DOHH2 (cell line): Measurements from ENCODE around the gene ZBTB16.

Source experiments
- H3F3A ChIP-seq: fragments of 200-600 bp; sonication (generic), shearing (Covaris generic); 2 replicates; pipeline ENCODE4 v1.6.0; 2016; ENCODE audit warnings: antibody characterized with exemption, mild to moderate bottlenecking; ENCODE audit not compliant: control insufficient read depth, insufficient read depth
- H3K27ac ChIP-seq: fragments of 200-600 bp; sonication (generic); 2 replicates; pipeline ENCODE4 v1.5.1; 2014; ENCODE audit warnings: low read depth, mild to moderate bottlenecking, low read length, moderate library complexity
- H3K27me3 ChIP-seq: fragments of 200-600 bp; sonication (generic); 2 replicates; pipeline ENCODE4 v1.6.1; 2014; ENCODE audit warnings: mild to moderate bottlenecking, low read length, mixed read lengths; ENCODE audit not compliant: control insufficient read depth
- H3K36me3 ChIP-seq: fragments of 200-600 bp; sonication (generic); 2 replicates; pipeline ENCODE4 v1.6.1; 2014; ENCODE audit warnings: mild to moderate bottlenecking, low read length, moderate library complexity, mixed read lengths; ENCODE audit not compliant: control insufficient read depth
- H3K4me1 ChIP-seq: fragments of 200-600 bp; sonication (generic); 2 replicates; pipeline ENCODE4 v1.6.1; 2014; ENCODE audit warnings: mild to moderate bottlenecking, low read length, mixed read lengths; ENCODE audit not compliant: control insufficient read depth
- H3K4me2 ChIP-seq: fragments of 200-600 bp; sonication (generic); 2 replicates; pipeline ENCODE4 v1.6.0; 2014; ENCODE audit warnings: mild to moderate bottlenecking, low read length, moderate library complexity
- H3K4me3 ChIP-seq: fragments of 200-600 bp; sonication (generic); 2 replicates; pipeline ENCODE4 v1.5.1; 2014; ENCODE audit warnings: mild to moderate bottlenecking, low read length, mixed read lengths
- H3K79me2 ChIP-seq: fragments of 200-600 bp; sonication (generic); 2 replicates; pipeline ENCODE4 v1.6.1; 2014; ENCODE audit warnings: mild to moderate bottlenecking, low read length, mixed read lengths; ENCODE audit not compliant: control insufficient read depth
- H3K9me2 ChIP-seq: fragments of 200-600 bp; sonication (generic); replicated peaks from 2 replicates; pipeline ENCODE4 v1.6.1; 2014; ENCODE audit warnings: mild to moderate bottlenecking, low read length, mixed read lengths; ENCODE audit not compliant: control insufficient read depth
- H3K9me3 ChIP-seq: fragments of 200-600 bp; sonication (generic); 2 replicates; pipeline ENCODE4 v1.6.1; 2014; ENCODE audit warnings: antibody characterized with exemption, low read length, mixed read lengths; ENCODE audit not compliant: control insufficient read depth, insufficient read depth
- H4K20me1 ChIP-seq: fragments of 200-600 bp; sonication (generic); 2 replicates; pipeline ENCODE4 v1.6.0; 2014; ENCODE audit warnings: low read depth, mild to moderate bottlenecking, antibody characterized with exemption, low read length, moderate library complexity; ENCODE audit not compliant: control insufficient read depth, insufficient read depth
- EZH2phosphoT487 ChIP-seq: fragments of 200-600 bp; sonication (generic); IDR thresholded peaks from 2 replicates; pipeline ENCODE4 v1.6.1; 2017; ENCODE audit warnings: borderline replicate concordance, mild to moderate bottlenecking, antibody characterized with exemption, low read length, moderate library complexity, mixed read lengths
- TF ChIP-seq, protein P1 (sequence below): fragments of 200-600 bp; sonication (generic); IDR thresholded peaks from one replicate; pipeline ENCODE4 v1.5.1; 2014; ENCODE audit warnings: antibody characterized with exemption, mild to moderate bottlenecking, low read depth, low read length; ENCODE audit not compliant: poor library complexity, severe bottlenecking

ZBTB16 gene

DNA sequence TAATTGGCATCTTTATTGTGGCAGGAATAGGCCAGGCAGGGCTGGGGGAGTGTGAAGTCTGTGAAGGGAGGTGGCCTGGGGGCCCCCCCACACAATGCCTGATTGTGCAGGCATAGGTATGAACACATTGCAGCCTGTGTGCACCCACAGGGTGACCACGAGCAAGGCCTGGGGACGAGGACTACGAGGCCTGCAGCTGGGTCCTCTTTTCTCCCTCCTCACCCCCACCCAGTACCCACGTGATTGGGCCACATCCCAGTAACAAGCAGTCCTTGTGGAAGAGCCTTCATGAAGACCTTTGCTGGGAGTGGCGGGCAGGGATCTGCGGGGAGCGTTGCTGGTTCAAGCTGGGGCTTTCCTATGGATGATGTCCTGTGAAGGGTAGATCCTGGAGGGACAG is 29.3 kb downstream of the ZBTB16 start:
- Histone ChIP-seq H3K4me3 (no peak overlapping the region), H3K27me3 (peaks cover 8% of the 10 kb centered on the region), H4K20me1 (no peaks in the 10 kb centered on the region), H3K36me3 (no peaks in the 10 kb centered on the region), H3K4me2 (no peak overlapping the region), H3K4me1 (no peaks in the 10 kb centered on the region), H3K9me3 (no peaks in the 10 kb centered on the region), H3F3A (no peaks in the 10 kb centered on the region), H3K27ac (no peak overlapping the region), H3K79me2 (no peaks in the 10 kb centered on the region), H3K9me2 (no peaks in the 10 kb centered on the region)
- no peak for TF ChIP-seq EZH2phosphoT487
- TF ChIP-seq, protein P1, sequence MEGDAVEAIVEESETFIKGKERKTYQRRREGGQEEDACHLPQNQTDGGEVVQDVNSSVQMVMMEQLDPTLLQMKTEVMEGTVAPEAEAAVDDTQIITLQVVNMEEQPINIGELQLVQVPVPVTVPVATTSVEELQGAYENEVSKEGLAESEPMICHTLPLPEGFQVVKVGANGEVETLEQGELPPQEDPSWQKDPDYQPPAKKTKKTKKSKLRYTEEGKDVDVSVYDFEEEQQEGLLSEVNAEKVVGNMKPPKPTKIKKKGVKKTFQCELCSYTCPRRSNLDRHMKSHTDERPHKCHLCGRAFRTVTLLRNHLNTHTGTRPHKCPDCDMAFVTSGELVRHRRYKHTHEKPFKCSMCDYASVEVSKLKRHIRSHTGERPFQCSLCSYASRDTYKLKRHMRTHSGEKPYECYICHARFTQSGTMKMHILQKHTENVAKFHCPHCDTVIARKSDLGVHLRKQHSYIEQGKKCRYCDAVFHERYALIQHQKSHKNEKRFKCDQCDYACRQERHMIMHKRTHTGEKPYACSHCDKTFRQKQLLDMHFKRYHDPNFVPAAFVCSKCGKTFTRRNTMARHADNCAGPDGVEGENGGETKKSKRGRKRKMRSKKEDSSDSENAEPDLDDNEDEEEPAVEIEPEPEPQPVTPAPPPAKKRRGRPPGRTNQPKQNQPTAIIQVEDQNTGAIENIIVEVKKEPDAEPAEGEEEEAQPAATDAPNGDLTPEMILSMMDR, result no peak

DNA sequence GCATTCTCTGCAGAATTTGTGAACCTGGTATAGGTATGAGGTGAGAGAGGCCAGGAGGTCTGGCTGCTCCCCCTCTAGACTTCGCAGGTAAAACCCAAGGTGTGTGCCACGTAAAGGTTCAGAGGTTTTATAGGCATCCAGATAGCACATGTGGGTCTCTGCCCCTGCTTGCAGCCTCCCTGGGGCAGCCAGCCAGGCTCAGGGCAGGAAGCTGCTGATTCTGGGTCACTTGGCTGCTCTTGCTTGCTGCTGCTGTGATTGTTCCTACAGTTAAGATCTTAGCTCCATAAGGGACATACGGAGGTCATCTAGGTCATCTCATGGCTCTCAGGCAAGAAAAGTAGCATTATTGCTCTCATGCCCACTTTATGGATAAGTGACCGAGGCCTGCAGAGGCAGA is 30.2 kb downstream of the ZBTB16 start:
- Histone ChIP-seq H3K27ac (no peak overlapping the region), H3K27me3 (peaks cover 3% of the 10 kb centered on the region; the same call in 1 of the 2 replicates), H3K4me1 (no peaks in the 10 kb centered on the region), H3K4me3 (no peak overlapping the region), H3K9me3 (no peaks in the 10 kb centered on the region), H3F3A (no peaks in the 10 kb centered on the region), H3K79me2 (no peaks in the 10 kb centered on the region), H3K36me3 (no peaks in the 10 kb centered on the region), H3K9me2 (no peaks in the 10 kb centered on the region), H3K4me2 (no peak overlapping the region), H4K20me1 (no peaks in the 10 kb centered on the region)
- TF ChIP-seq EZH2phosphoT487, result no peak
- TF ChIP-seq, protein P1, result no peak

DNA sequence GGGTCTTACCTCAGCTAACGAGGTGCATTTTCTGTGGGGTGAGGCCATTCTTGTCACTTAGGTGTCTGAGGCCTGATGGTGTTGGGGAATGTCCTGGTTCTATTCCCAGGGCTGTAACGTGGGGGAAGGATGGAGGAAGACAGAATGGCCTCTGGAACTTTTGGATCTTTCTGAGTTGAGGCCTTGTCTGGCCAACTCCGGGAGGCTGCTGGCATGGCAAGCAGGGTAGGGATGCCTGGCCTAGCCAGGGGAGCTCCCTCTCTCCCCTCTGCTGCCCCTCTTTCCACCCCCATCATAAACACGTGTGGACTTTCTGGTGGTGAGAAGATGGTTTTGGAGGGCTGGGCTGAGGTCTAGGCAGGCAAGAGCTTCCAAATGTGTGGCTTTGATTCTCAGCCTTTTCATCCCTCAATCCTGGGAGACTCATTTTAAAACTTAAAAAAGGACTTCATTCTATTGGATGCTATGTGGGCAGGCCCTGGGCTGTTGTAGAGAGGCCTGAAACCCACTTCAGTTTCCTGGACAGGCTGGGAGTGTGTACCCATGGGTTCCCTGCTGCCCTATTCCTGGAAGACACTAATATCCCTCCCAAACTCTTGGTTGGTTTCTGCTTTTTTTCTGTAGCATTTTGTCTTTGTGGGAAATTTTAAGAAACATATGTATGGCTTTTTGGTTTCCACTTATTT is 30.9 kb downstream of the ZBTB16 start:
- Histone ChIP-seq H3K36me3 (no peaks in the 10 kb centered on the region), H3K9me2 (no peaks in the 10 kb centered on the region), H4K20me1 (no peaks in the 10 kb centered on the region), H3K4me2 (no peak overlapping the region), H3K79me2 (no peaks in the 10 kb centered on the region), H3F3A (no peaks in the 10 kb centered on the region), H3K27ac (no peak overlapping the region), H3K4me1 (no peaks in the 10 kb centered on the region), H3K9me3 (no peaks in the 10 kb centered on the region), H3K4me3 (no peak overlapping the region), H3K27me3 (no peaks in the 10 kb centered on the region)
- no peak for TF ChIP-seq EZH2phosphoT487
- TF ChIP-seq, protein P1, result no peak
